Heart left ventricle (tissue), 13 donors: Measurements from ENCODE around the gene PAEP.

Experiments
- CTCF ChIP-seq, 12 donors: fragments of 200-600 bp; sonication (generic) in 4 of 12; IDR thresholded peaks; one replicate each; pipeline versions ENCODE4 v1.5.0 to v1.8.0; 2018 to 2022; ENCODE audit warnings: antibody characterized with exemption in 12 of 12, mild to moderate bottlenecking in 5 of 12
- POLR2A ChIP-seq, 2 donors: fragments of 450-650 bp; IDR thresholded peaks; one replicate each; pipeline ENCODE4 v1.6.1; 2017; ENCODE audit warnings: antibody characterized with exemption in 2 of 2, mild to moderate bottlenecking in 2 of 2, moderate library complexity in 2 of 2
- donor health status: ischemic (EF 13 %, LVEDD 7.1; RV severe dilation, severe dysfunction).
- donor health status: DM: no; HTN: yes; CAD: no.
- donor health status: DM: no; HTN: no; CAD: no.
- donor health status: ischemic (EF 25% LVEDD 6.9; RV normal size, moderate dysfunction).
- donor health status: ischemic (EF 25% LVEDD 5.7; RV mildly dilated, moderate dysfunction).
- donor health status: ischemic (EF 35%, LVEDD 5.7; RV mildly dilated, moderate dysfunction).
- donor health status: nonischemic (EF 11% LVEDD 7.7; RV severe dilation, severe dysfunction).
- donor health status: DM: yes; HTN: yes; CAD: no.
- donor health status: PGD.
- donor health status: ischemic (EF 29% LVEDD 5.4; RV normal size, mild dysfunction).
- donor health status: nonischemic (EF 23%, LVEDD 6.1; RV moderate dilation, normal function).

- TF ChIP-seq CTCF (IDR thresholded peaks at IDR 0.05) (no peak), POLR2A (IDR thresholded peaks at IDR 0.05) (no peak)
Measured at GRCh38 chr9:135515083-135515951, 46.2 kb upstream of the PAEP start.
